Limb (tissue), 2 donors: Measurements from ENCODE around the gene NMRK1.
A peak's percentile ranks its signal among the peaks of the same experiment; 100 is the strongest.

Experiments used
- DNase-seq, 2 donors: peaks; one replicate each; pipeline ENCODE4 v3.0.0-alpha.2; 2016; ENCODE audit errors: extremely low spot score in 2 of 2

The NMRK1 gene

GRCh38 chr9:75102177-75102790 lies 14.3 kb upstream of the NMRK1 start:
- DNase-seq = no peak

- DNase-seq = no peak
These were observed 13.1 kb upstream of the NMRK1 start for GRCh38 chr9:75101004-75101588.

GRCh38 chr9:75096796-75097195 lies 8.8 kb upstream of the NMRK1 start:
- DNase-seq = no peak

GRCh38 chr9:75092766-75093165 lies 4.8 kb upstream of the NMRK1 start:
- no peak for DNase-seq

GRCh38 chr9:75090579-75090978 lies 2.6 kb upstream of the NMRK1 start:
- no peak for DNase-seq

GRCh38 chr9:75089373-75089766 lies 1.4 kb upstream of the NMRK1 start:
- no peak for DNase-seq

- DNase-seq = peak; percentile 66 to 67
These were observed 854 bp upstream of the NMRK1 start for GRCh38 chr9:75088646-75089372.

GRCh38 chr9:75087289-75087823 lies 599 bp downstream of the NMRK1 start:
- DNase-seq = peak in 1 of 2 donors; percentile 54

GRCh38 chr9:75086541-75087288 lies 1.2 kb downstream of the NMRK1 start:
- DNase-seq = no peak

GRCh38 chr9:75085640-75086039 lies 2.3 kb downstream of the NMRK1 start:
- DNase-seq = no peak

- DNase-seq = no peak
These were observed 3.8 kb downstream of the NMRK1 start for GRCh38 chr9:75084081-75084672.

GRCh38 chr9:75083188-75083970 lies 4.6 kb downstream of the NMRK1 start:
- DNase-seq = no peak

GRCh38 chr9:75081632-75082031 lies 6.3 kb downstream of the NMRK1 start:
- DNase-seq = no peak

GRCh38 chr9:75072895-75073294 lies 15.1 kb downstream of the NMRK1 start:
- no peak for DNase-seq

- no peak for DNase-seq
These were observed 16.3 kb downstream of the NMRK1 start for GRCh38 chr9:75071530-75072122.

- no peak for DNase-seq
These were observed 18.8 kb downstream of the NMRK1 start for GRCh38 chr9:75069171-75069570.

- no peak for DNase-seq
These were observed 20.1 kb downstream of the NMRK1 start for GRCh38 chr9:75067894-75068293.

- DNase-seq = no peak
These were observed 22.4 kb downstream of the NMRK1 start for GRCh38 chr9:75065510-75065909.

GRCh38 chr9:75064307-75065025 lies 23.5 kb downstream of the NMRK1 start:
- no peak for DNase-seq
